ENCODE data around the gene TRAPPC10.

DNA sequence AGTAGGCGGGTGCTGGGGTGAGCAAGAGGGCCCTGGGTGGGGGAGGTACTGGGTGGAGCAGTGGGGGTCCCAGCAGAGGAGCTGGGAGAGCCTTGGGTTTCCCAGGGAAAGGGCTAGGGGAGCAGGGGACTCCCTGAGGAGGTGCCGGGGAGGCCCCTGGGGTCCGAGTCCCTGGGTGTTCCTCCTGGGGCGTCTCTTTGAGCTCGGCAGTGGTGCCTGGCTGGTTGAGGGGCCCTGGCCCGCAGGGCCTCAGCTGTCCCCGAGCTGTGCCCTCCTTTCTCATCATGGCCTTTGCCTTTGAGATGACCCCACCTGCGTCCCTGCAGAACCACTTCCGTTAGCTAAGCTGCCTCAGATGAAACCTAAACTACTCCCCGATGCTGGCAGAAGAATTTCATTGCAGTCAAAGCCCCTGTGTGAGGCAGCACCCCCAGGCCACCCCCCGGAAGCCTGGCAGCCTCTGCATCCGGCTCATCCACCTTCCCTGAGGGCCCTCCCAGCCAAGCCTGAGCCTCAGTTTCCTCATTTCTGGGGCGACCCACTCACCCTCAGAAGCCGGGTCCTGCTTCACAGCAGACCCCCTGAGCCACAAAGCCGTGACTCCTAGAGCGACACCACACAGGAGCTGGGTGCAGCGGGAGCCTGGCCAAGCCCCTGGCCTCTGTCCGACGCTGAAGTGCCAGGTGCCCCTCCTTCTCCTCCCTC, 43.5 kb upstream of the TRAPPC10 start:
- TF ChIP-seq YY1 (IDR thresholded peaks at IDR 0.05; ENCODE audit: insufficient read depth, insufficient read length) (no peak), SUZ12 (IDR thresholded peaks at IDR 0.05; ENCODE audit: extremely low read depth, insufficient read depth, insufficient read length) (no peak)

Data from NT2/D1 (cell line).